HCT116 (cell line): ENCODE results near the gene TCF15. TPM values are rescaled to one million over a fixed set of nuclear protein-coding genes. Genes with fewer than 3 reads are reported as not detected.

ENCODE experiments used
- ATAC-seq: fragments of 200-7000 bp; cut with Tn5 transposase; 2 replicates; pipeline ENCODE4 v1.9.1; 2020; ENCODE audit warnings: mild to moderate bottlenecking, moderate library complexity
- BruUV-seq: library from RNA; stranded (reverse); fragments of 400-500 nt; replicated peaks from 2 replicates; lab custom pipeline; 2021; lab: Mats Ljungman, UMichigan
- CTCF ChIA-PET: fragments of 300-600 bp; sonication (Branson Sonifier 250); formaldehyde crosslinking; loops from one replicate; lab custom pipeline; 2021; ENCODE audit warnings: antibody characterized with exemption; lab: Charles Lee
- POLR2A ChIA-PET: fragments of 300-600, 350-600 bp; sonication (Branson Sonifier 250); formaldehyde crosslinking; loops from one replicate; lab custom pipeline; 2021; ENCODE audit warnings: antibody characterized with exemption; lab: Charles Lee
- RAD21 ChIA-PET, 2 experiments: fragments of 300-600 bp; sonication (Branson Sonifier 250); formaldehyde crosslinking; loops; one replicate each; lab custom pipeline; 2023; ENCODE audit warnings: low total read pairs in 2 of 2; ENCODE audit not compliant: uncharacterized antibody in 2 of 2, unreplicated experiment in 2 of 2, low non-redundant PET in 1 of 2; lab: Charles Lee
- DNase-seq: peaks from one replicate; pipeline ENCODE4 v3.0.0-alpha.2; 2010; ENCODE audit warnings: low read depth, low spot score
- H2AFZ ChIP-seq: fragments of 200-600 bp; shearing (Covaris generic), sonication (generic); 2 replicates; pipeline ENCODE4 v1.6.1; 2017; ENCODE audit warnings: low read depth, mixed run types, mixed read lengths, antibody characterized with exemption, low read length; ENCODE audit not compliant: poor library complexity, severe bottlenecking
- H3K27ac ChIP-seq: 2 replicates; pipeline ENCODE4 v1.5.1; 2012; ENCODE audit warnings: low read depth, low read length
- H3K27me3 ChIP-seq: fragments of 200-600 bp; sonication (generic); 2 replicates; pipeline ENCODE4 v1.6.1; 2016; ENCODE audit warnings: mixed run types, low read length, mixed read lengths; ENCODE audit not compliant: insufficient read depth
- H3K36me3 ChIP-seq, 2 experiments: fragments of 200-500 bp in 1 of 2; fragments of 200-600 bp in 1 of 2; sonication (Bioruptor generic) in 1 of 2; sonication (generic) in 1 of 2; 2 replicates each; pipeline versions ENCODE4 v1.5.1 to v1.6.1; 2014 to 2016; ENCODE audit warnings: low read length in 2 of 2, inconsistent platforms in 1 of 2, mixed read lengths in 1 of 2, mixed run types in 1 of 2; ENCODE audit not compliant: insufficient read depth in 2 of 2, control insufficient read depth in 1 of 2
- H3K4me1 ChIP-seq, 2 experiments: fragments of 200-600 bp in 1 of 2; sonication (generic) in 1 of 2; 2 replicates each; pipeline versions ENCODE4 v1.5.1 to v1.6.1; 2012 to 2017; ENCODE audit warnings: low read length in 2 of 2, inconsistent platforms in 1 of 2, mild to moderate bottlenecking in 1 of 2, mixed read lengths in 1 of 2, mixed run types in 1 of 2, moderate library complexity in 1 of 2; ENCODE audit not compliant: insufficient read depth in 2 of 2, control insufficient read depth in 1 of 2
- H3K4me2 ChIP-seq: fragments of 200-600 bp; sonication (generic); 2 replicates; pipeline ENCODE4 v1.6.1; 2017; ENCODE audit warnings: mixed run types, low read length, mixed read lengths
- H3K4me3 ChIP-seq, 2 experiments: fragments of 200-600 bp in 1 of 2; sonication (generic) in 1 of 2; replicated peaks in 1 of 2; 2 replicates each; pipeline ENCODE4 v1.5.1; 2011 to 2016; ENCODE audit warnings: low read length in 2 of 2, control low read depth in 1 of 2, low read depth in 1 of 2, mild to moderate bottlenecking in 1 of 2, mixed read lengths in 1 of 2, mixed run types in 1 of 2
- H3K79me2 ChIP-seq: fragments of 200-600 bp; sonication (generic); 2 replicates; pipeline ENCODE4 v1.6.1; 2017; ENCODE audit warnings: mild to moderate bottlenecking, mixed run types, low read length, moderate library complexity, mixed read lengths; ENCODE audit not compliant: insufficient read depth
- H3K9ac ChIP-seq: fragments of 200-600 bp; sonication (generic); 2 replicates; pipeline ENCODE4 v1.6.1; 2016; ENCODE audit warnings: low read length, mixed read lengths
- H3K9me2 ChIP-seq: fragments of 200-600 bp; sonication (generic), shearing (Covaris generic); 2 replicates; pipeline ENCODE4 v1.6.1; 2017; ENCODE audit warnings: mixed run types, mild to moderate bottlenecking, moderate library complexity; ENCODE audit not compliant: insufficient read depth
- H3K9me3 ChIP-seq, 2 experiments: fragments of 200-500 bp in 1 of 2; fragments of 200-600 bp in 1 of 2; sonication (Bioruptor generic) in 1 of 2; sonication (generic) in 1 of 2; 2 replicates each; pipeline ENCODE4 v1.6.1; 2014 to 2017; ENCODE audit warnings: low read length in 2 of 2, mixed read lengths in 2 of 2, inconsistent platforms in 1 of 2, low read depth in 1 of 2, mild to moderate bottlenecking in 1 of 2, mixed run types in 1 of 2, moderate library complexity in 1 of 2; ENCODE audit not compliant: control insufficient read depth in 1 of 2, insufficient read depth in 1 of 2
- H4K20me1 ChIP-seq: fragments of 200-600 bp; sonication (generic), shearing (Covaris generic); 2 replicates; pipeline ENCODE4 v1.6.1; 2017; ENCODE audit warnings: mixed run types, mild to moderate bottlenecking, moderate library complexity; ENCODE audit not compliant: insufficient read depth
- ATF3 ChIP-seq: IDR thresholded peaks from 2 replicates; pipeline ENCODE4 v1.6.1; 2012
- CEBPB ChIP-seq: IDR thresholded peaks from 2 replicates; pipeline ENCODE4 v1.6.1; 2012; ENCODE audit warnings: low read depth
- EZH2 ChIP-seq: fragments of 200-600 bp; sonication (generic); IDR thresholded peaks from 2 replicates; pipeline ENCODE4 v1.6.1; 2017; ENCODE audit warnings: antibody characterized with exemption, mixed run types
- FOSL1 ChIP-seq: IDR thresholded peaks from 2 replicates; pipeline ENCODE4 v1.6.1; 2012; ENCODE audit warnings: low read depth
- JUND ChIP-seq: IDR thresholded peaks from 2 replicates; pipeline ENCODE4 v1.6.1; 2012
- POLR2A ChIP-seq: IDR thresholded peaks from 2 replicates; pipeline ENCODE4 v1.7.0; 2011; ENCODE audit warnings: borderline replicate concordance; ENCODE audit not compliant: insufficient read depth, insufficient read length; ENCODE audit errors: extremely low read depth
- POLR2AphosphoS5 ChIP-seq: IDR thresholded peaks from 2 replicates; pipeline ENCODE4 v1.6.1; 2011; ENCODE audit warnings: mild to moderate bottlenecking, low read depth, low read length, moderate library complexity
- SIN3A ChIP-seq: IDR thresholded peaks from 2 replicates; pipeline ENCODE4 v1.6.1; 2012; ENCODE audit warnings: low read depth
- SP1 ChIP-seq: IDR thresholded peaks from 2 replicates; pipeline ENCODE4 v1.6.1; 2012; ENCODE audit warnings: low read depth
- SRF ChIP-seq: IDR thresholded peaks from 2 replicates; pipeline ENCODE4 v1.6.1; 2012; ENCODE audit warnings: low read depth
- YY1 ChIP-seq: IDR thresholded peaks from 2 replicates; pipeline ENCODE4 v1.6.1; 2011; ENCODE audit warnings: low read length, low read depth, moderate library complexity, mild to moderate bottlenecking; ENCODE audit not compliant: insufficient replicate concordance; ENCODE audit errors: extremely low read depth
- ZBTB33 ChIP-seq: IDR thresholded peaks from 2 replicates; pipeline ENCODE4 v1.6.1; 2011; ENCODE audit warnings: mild to moderate bottlenecking, low read length, moderate library complexity; ENCODE audit not compliant: insufficient replicate concordance; ENCODE audit errors: extremely low read depth
- ZNF274 ChIP-seq: fragments of 200-500 bp; sonication (Bioruptor generic); IDR thresholded peaks from 2 replicates; pipeline ENCODE4 v1.6.1; 2014; ENCODE audit warnings: mild to moderate bottlenecking, low read depth, low read length, inconsistent platforms
- intact Hi-C: fragments of 100-400 bp; cut with micrococcal nuclease; formaldehyde crosslinking; loops from 2 replicates; pipeline ENCODE4 v1.10.0; 2022
- total RNA-seq: library from RNA; stranded (reverse); gene quantifications from one replicate; pipeline ENCODE4 v1.2.1, GENCODE V29; 2021; ENCODE audit not compliant: unreplicated experiment
- TF ChIP-seq, protein P1 (sequence below): IDR thresholded peaks from 2 replicates; pipeline ENCODE4 v1.6.1; 2012

Gene TCF15
- total RNA-seq, 1 experiment from 2014 or later, result not detected

GRCh38 chr20:573414-574296 is 36.5 kb downstream of the TCF15 start:
- Histone ChIP-seq H4K20me1 (no peaks in the 10 kb centered on the region), H3K4me3 (no peak overlapping the region), H3K9me3 (no peaks in the 10 kb centered on the region), H3K79me2 (no peaks in the 10 kb centered on the region), H3K27me3 (no peaks in the 10 kb centered on the region), H3K4me2 (no peak overlapping the region), H3K9ac (no peak overlapping the region), H3K4me1 (peaks cover 5 to 23% of the 10 kb centered on the region in 2 experiments; a peak in 3 of 4 replicates), H3K9me2 (no peaks in the 10 kb centered on the region), H3K36me3 (no peaks in the 10 kb centered on the region), H3K27ac (no peak overlapping the region), H2AFZ (no peak overlapping the region)
- ChIA-PET RAD21 (no interaction called here), CTCF (no interaction called here), POLR2A (interaction anchor here (1.5 kb wide), 1 partner anchor 72 kb away, joined by 5 read pairs; no protein-coding TSS in a partner anchor)
- ATAC-seq (no peak), DNase-seq (no peak)
- TF ChIP-seq ATF3 (no peak), SIN3A (no peak), POLR2AphosphoS5 (no peak), POLR2A (no peak), SP1 (no peak), YY1 (no peak), EZH2 (no peak), CEBPB (no peak), FOSL1 (no peak), SRF (no peak), ZBTB33 (no peak), ZNF274 (no peak), JUND (no peak)
- TF ChIP-seq, protein P1, sequence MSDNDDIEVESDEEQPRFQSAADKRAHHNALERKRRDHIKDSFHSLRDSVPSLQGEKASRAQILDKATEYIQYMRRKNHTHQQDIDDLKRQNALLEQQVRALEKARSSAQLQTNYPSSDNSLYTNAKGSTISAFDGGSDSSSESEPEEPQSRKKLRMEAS, result no peak
- intact Hi-C loops, result no loop called here
- no TSS peak for BruUV-seq
